NB4 (cell line): Measurements from ENCODE around the gene GATD1.

Experiments used
- DNase-seq: peaks from one replicate; pipeline ENCODE4 v3.0.0; 2010; ENCODE audit warnings: low read depth
- H3K4me3 ChIP-seq: one replicate; pipeline ENCODE4 v1.5.1; 2011; ENCODE audit warnings: mild to moderate bottlenecking, low read depth, low read length, moderate library complexity
- CTCF ChIP-seq: IDR thresholded peaks from one replicate; pipeline ENCODE4 v1.5.1; 2012; ENCODE audit warnings: low read depth, low read length
- MAX ChIP-seq: IDR thresholded peaks from 2 replicates; pipeline ENCODE4 v1.6.1; 2011; ENCODE audit warnings: low read depth, low read length
- MYC ChIP-seq: IDR thresholded peaks from 2 replicates; pipeline ENCODE4 v1.6.1; 2011; ENCODE audit warnings: low read depth, low read length
- POLR2A ChIP-seq: IDR thresholded peaks from 2 replicates; pipeline ENCODE4 v1.6.1; 2011; ENCODE audit warnings: mild to moderate bottlenecking; ENCODE audit not compliant: insufficient read length; ENCODE audit errors: extremely low read depth

GATD1 gene

GRCh38 chr11:813072-813455, 35.8 kb upstream of the GATD1 start:
- no peak overlapping the region for H3K4me3 ChIP-seq
- DNase-seq: no peak
- TF ChIP-seq CTCF: no peak
- no peak for TF ChIP-seq MYC
- TF ChIP-seq POLR2A: no peak
- TF ChIP-seq MAX: no peak

- no peak for TF ChIP-seq POLR2A
- TF ChIP-seq CTCF: no peak
- no peak for TF ChIP-seq MYC
- TF ChIP-seq MAX: no peak
- DNase-seq: no peak
These were observed 35.1 kb upstream of the GATD1 start for GRCh38 chr11:812390-812789.

GRCh38 chr11:811446-812245, 34.4 kb upstream of the GATD1 start:
- H3K4me3 ChIP-seq: peak overlapping the region; percentile 98
- peak; percentile 47 for DNase-seq
- no peak for TF ChIP-seq CTCF
- TF ChIP-seq MAX: no peak
- TF ChIP-seq MYC: no peak
- TF ChIP-seq POLR2A: no peak

More at GRCh38 chr11:812390-812789, 35.1 kb upstream of the GATD1 start:
- H3K4me3 ChIP-seq: peak overlapping the region; percentile 98

- DNase-seq: no peak
- TF ChIP-seq MAX (no peak), POLR2A (no peak), CTCF (no peak), MYC (no peak)
- peak overlapping the region; percentile 98 for H3K4me3 ChIP-seq
These were observed 32.8 kb upstream of the GATD1 start for GRCh38 chr11:810040-810567.

GRCh38 chr11:809287-810039, 32.2 kb upstream of the GATD1 start, which contains the start of gene RPLP2:
Gene RPLP2 (plus strand): TSS chr11:809967. CDS start chr11:810235, 268 bp downstream.
- TF ChIP-seq CTCF (no peak), MAX (peak; percentile 83), POLR2A (peak; percentile 86), MYC (peak; percentile 83)
- H3K4me3 ChIP-seq: peak within 1 kb of the TSS; percentile 98
- DNase-seq: peak; percentile 96
